SK-N-SH treated with all-trans-retinoic acid at 6 μM for 48 hours (cell line): ENCODE measurements around the gene DNAH7.

Experiments used
- BACH2 ChIP-seq: fragments of 250-450 bp; sonication (Bioruptor Pico); IDR thresholded peaks from 2 replicates; pipeline ENCODE4 v1.9.0; 2021; ENCODE audit warnings: mild to moderate bottlenecking, borderline replicate concordance
- CREB5 ChIP-seq: fragments of 250-450 bp; sonication (Bioruptor Pico); IDR thresholded peaks from 2 replicates; pipeline ENCODE4 v1.5.1; 2020; ENCODE audit warnings: low read depth, mild to moderate bottlenecking, moderate library complexity
- GLIS3 ChIP-seq: fragments of 250-450 bp; sonication (Bioruptor Pico); IDR thresholded peaks from 2 replicates; pipeline ENCODE4 v1.5.0; 2020; ENCODE audit warnings: mild to moderate bottlenecking, moderate library complexity
- TCF4 ChIP-seq: fragments of 250-450 bp; sonication (Bioruptor Pico); IDR thresholded peaks from 2 replicates; pipeline ENCODE4 v1.8.0; 2021; ENCODE audit warnings: mild to moderate bottlenecking, moderate library complexity, borderline replicate concordance
- TOX ChIP-seq: fragments of 250-450 bp; sonication (Bioruptor Pico); IDR thresholded peaks from 2 replicates; pipeline ENCODE4 v1.8.0; 2021; ENCODE audit warnings: mild to moderate bottlenecking, moderate library complexity, borderline replicate concordance
- TSHZ2 ChIP-seq: fragments of 250-450 bp; sonication (Bioruptor Pico); IDR thresholded peaks from 2 replicates; pipeline ENCODE4 v1.5.0; 2020; ENCODE audit warnings: mild to moderate bottlenecking, moderate library complexity
- ZC3H10 ChIP-seq: fragments of 250-450 bp; sonication (Bioruptor Pico); IDR thresholded peaks from 2 replicates; pipeline ENCODE4 v1.5.1; 2021; ENCODE audit warnings: mild to moderate bottlenecking, moderate library complexity
- ZFP3 ChIP-seq: fragments of 250-450 bp; sonication (Bioruptor Pico); IDR thresholded peaks from 2 replicates; pipeline ENCODE4 v1.5.0; 2020; ENCODE audit warnings: mild to moderate bottlenecking, moderate library complexity
- ZNF565 ChIP-seq: fragments of 450-650 bp; formaldehyde crosslinking; conservative IDR thresholded peaks from 2 replicates; pipeline ENCODE4 v1.5.0; 2020; ENCODE audit warnings: low read depth, mild to moderate bottlenecking, moderate library complexity

GRCh38 chr2:196074631-196075030 is 6.0 kb upstream of the DNAH7 start:
- TF ChIP-seq BACH2 (CRISPR knock-in tag) (no peak), ZC3H10 (CRISPR knock-in tag) (no peak), GLIS3 (CRISPR knock-in tag) (no peak), TCF4 (CRISPR knock-in tag) (no peak), ZFP3 (CRISPR knock-in tag) (no peak), TOX (CRISPR knock-in tag) (no peak), CREB5 (no peak), TSHZ2 (CRISPR knock-in tag) (no peak), ZNF565 (no peak)
